ENCODE measurements around the gene CRELD1.

The CRELD1 gene

DNA sequence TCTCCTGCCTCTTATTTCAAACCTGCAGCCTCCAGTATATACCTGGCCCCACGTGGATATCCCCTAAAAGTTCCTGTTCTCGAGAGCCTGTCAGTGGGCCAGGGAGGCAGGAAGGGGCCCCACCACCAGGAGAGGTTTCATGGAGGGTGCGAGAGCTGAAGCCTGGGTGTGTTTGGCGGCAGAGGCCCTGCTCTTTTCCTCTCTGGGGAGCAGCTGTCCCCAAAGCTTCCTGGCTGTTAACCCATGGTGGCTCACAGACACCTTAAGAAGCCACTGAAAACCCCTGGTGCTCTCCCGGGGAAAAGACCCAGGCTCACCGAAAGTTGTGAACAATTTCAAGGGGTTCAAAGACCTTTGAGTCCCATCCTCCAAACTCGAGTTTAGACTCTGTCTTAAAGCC, 17.5 kb downstream of the CRELD1 start:
- H3K4me1 ChIP-seq (ENCODE audit: low read length): peaks cover 12% of the 10 kb centered on the region
- H2AFZ ChIP-seq (ENCODE audit: low read depth, low read length): no peak overlapping the region
- H3K36me3 ChIP-seq (replicated peaks; ENCODE audit: low read depth, low read length): peaks cover 6% of the 10 kb centered on the region
- peak overlapping the region; percentile 87 for H3K4me3 ChIP-seq (ENCODE audit: low read length)
- peak overlapping the region; percentile 90 for H3K4me2 ChIP-seq (ENCODE audit: low read length)
- peak overlapping the region; percentile 44 for H3K27ac ChIP-seq (ENCODE audit: low read length)
- no peaks in the 10 kb centered on the region for H3K9me3 ChIP-seq (ENCODE audit: insufficient read depth, low read length)
- H3K27me3 ChIP-seq (ENCODE audit: low read depth, low read length): no peaks in the 10 kb centered on the region
- no peaks in the 10 kb centered on the region for H3K79me2 ChIP-seq (ENCODE audit: low read length)
- TF ChIP-seq EZH2phosphoT487 (IDR thresholded peaks at IDR 0.05; ENCODE audit: low read depth): no peak
- TF ChIP-seq, protein P1, sequence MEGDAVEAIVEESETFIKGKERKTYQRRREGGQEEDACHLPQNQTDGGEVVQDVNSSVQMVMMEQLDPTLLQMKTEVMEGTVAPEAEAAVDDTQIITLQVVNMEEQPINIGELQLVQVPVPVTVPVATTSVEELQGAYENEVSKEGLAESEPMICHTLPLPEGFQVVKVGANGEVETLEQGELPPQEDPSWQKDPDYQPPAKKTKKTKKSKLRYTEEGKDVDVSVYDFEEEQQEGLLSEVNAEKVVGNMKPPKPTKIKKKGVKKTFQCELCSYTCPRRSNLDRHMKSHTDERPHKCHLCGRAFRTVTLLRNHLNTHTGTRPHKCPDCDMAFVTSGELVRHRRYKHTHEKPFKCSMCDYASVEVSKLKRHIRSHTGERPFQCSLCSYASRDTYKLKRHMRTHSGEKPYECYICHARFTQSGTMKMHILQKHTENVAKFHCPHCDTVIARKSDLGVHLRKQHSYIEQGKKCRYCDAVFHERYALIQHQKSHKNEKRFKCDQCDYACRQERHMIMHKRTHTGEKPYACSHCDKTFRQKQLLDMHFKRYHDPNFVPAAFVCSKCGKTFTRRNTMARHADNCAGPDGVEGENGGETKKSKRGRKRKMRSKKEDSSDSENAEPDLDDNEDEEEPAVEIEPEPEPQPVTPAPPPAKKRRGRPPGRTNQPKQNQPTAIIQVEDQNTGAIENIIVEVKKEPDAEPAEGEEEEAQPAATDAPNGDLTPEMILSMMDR (IDR thresholded peaks at IDR 0.05; ENCODE audit: low read depth, low read length): no peak
- H3K9ac ChIP-seq (ENCODE audit: low read length): peak overlapping the region; percentile 62; the same call in 1 of the 2 replicates
- no peaks in the 10 kb centered on the region for H4K20me1 ChIP-seq (ENCODE audit: insufficient read depth, low read length)

DNA sequence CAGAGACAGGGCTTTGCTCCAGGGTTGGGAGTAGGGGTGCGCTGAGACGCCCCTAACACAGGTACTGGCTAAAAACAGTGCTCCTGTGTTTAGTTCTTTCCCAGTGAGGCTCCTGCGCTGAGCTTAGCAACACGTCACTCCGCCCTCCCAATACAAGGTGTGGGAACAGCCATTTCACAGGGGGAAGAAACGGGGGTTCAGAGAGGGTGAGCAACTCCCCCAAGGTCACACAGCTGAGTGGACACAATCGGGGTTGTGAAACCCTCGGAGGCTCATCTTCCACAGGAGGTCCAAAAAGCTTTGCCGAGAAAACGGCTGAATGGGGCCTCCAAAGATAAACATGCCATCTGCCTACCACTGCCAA, 17.9 kb downstream of the CRELD1 start:
- H2AFZ ChIP-seq (ENCODE audit: low read depth, low read length): peak overlapping the region; percentile 61; the same call in 1 of the 2 replicates

DNA sequence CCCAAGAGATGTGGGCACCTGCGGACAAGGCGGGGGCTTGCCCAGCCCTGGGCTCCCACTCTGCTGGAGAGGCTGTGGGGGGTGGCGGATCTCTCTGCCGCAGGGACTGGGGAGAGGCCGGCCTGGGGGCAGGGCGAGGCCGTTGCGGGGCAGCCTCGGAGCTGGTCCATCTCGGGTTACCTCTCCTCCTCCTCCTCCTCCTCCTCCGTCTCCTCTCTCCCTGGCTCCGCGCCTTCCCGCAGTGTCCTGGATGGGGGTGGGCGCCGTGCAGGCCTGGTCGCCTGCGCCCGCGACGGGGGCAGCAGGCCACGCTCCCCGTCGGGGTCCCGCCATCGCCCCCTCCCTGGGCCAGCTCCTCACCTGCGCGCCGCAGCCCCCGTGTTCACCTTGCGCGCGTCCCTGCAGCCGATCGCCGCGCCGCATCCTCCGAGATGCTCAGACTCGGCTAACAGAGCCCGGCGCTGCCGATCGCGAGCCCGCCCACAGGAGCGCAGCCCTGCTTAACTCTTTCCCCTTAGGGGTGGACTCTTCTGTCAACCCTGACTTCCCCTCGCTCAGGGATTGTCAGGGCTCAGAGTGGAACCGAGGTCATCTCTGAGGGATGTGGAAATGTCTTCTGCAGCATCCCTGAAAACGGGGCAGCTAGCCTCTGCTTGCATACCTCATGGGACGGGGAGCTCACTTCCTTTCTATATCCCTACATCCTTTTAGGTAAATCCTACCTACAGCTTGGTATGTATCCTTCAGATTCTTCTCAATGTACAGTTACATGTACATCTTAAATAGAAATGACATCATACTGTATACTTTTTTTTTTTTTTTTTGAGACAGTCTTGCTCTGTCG, 18.6 kb downstream of the CRELD1 start, which contains the start of gene PRRT3:
PRRT3 (minus strand) TSS at position 447 of the 844 bp plus-strand sequence. CDS start 2,293 bp downstream, outside the sequence.
- Histone ChIP-seq H3K36me3 (replicated peaks; ENCODE audit: low read depth, low read length) (peaks cover 3% of the 10 kb centered on the region), H3K4me2 (ENCODE audit: low read length) (peak within 1 kb of the TSS; percentile 90), H2AFZ (ENCODE audit: low read depth, low read length) (peak within 1 kb of the TSS; percentile 61; the same call in 1 of the 2 replicates)

More for the DNA sequence above, 17.9 kb downstream of the CRELD1 start:
- H3K9ac ChIP-seq (ENCODE audit: low read length): peak overlapping the region; percentile 62
- TF ChIP-seq, protein P1 (IDR thresholded peaks at IDR 0.05; ENCODE audit: low read depth, low read length): no peak
- TF ChIP-seq EZH2phosphoT487 (IDR thresholded peaks at IDR 0.05; ENCODE audit: low read depth): no peak
- no peaks in the 10 kb centered on the region for H3K79me2 ChIP-seq (ENCODE audit: low read length)
- H3K9me3 ChIP-seq (ENCODE audit: insufficient read depth, low read length): no peaks in the 10 kb centered on the region
- H3K4me3 ChIP-seq (ENCODE audit: low read length): peak overlapping the region; percentile 87
- H4K20me1 ChIP-seq (ENCODE audit: insufficient read depth, low read length): no peaks in the 10 kb centered on the region
- H3K27me3 ChIP-seq (ENCODE audit: low read depth, low read length): no peaks in the 10 kb centered on the region
- peak overlapping the region; percentile 44 for H3K27ac ChIP-seq (ENCODE audit: low read length)
- peaks cover 6% of the 10 kb centered on the region for H3K36me3 ChIP-seq (replicated peaks; ENCODE audit: low read depth, low read length)
- H3K4me2 ChIP-seq (ENCODE audit: low read length): peak overlapping the region; percentile 90
- H3K4me1 ChIP-seq (ENCODE audit: low read length): peaks cover 12% of the 10 kb centered on the region

DNA sequence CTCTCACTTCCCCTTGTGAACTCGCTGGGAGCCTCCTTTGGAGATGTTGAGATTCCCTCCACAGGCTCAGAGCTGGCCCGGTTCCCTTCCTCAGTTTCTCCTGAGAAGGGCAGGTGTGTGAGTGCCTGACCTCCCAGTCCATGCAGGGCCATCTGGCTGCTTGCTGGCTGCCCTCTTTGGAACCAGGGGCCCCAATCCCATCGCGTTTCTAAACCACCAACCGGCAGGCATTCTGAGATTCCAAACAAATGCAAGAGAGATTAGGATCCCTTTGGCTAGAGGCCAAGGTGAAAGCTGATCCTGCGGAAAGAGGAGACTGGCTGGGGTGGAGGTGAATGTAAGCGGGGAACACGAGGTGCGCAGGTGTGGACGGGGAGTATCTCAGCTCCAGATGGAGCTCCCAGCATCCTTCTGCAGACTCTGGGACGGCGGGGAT, 21.5 kb downstream of the CRELD1 start:
- no peak overlapping the region for H3K9ac ChIP-seq (ENCODE audit: low read length)
- H3K4me1 ChIP-seq (ENCODE audit: low read length): peaks cover 12% of the 10 kb centered on the region
- no peak overlapping the region for H3K4me2 ChIP-seq (ENCODE audit: low read length)
- H3K9me3 ChIP-seq (ENCODE audit: insufficient read depth, low read length): no peaks in the 10 kb centered on the region
- H3K27me3 ChIP-seq (ENCODE audit: low read depth, low read length): no peaks in the 10 kb centered on the region
- H3K36me3 ChIP-seq (replicated peaks; ENCODE audit: low read depth, low read length): no peaks in the 10 kb centered on the region
- no peak overlapping the region for H3K4me3 ChIP-seq (ENCODE audit: low read length)
- no peak overlapping the region for H2AFZ ChIP-seq (ENCODE audit: low read depth, low read length)
- TF ChIP-seq EZH2phosphoT487 (IDR thresholded peaks at IDR 0.05; ENCODE audit: low read depth): no peak
- TF ChIP-seq, protein P1 (IDR thresholded peaks at IDR 0.05; ENCODE audit: low read depth, low read length): no peak
- H3K27ac ChIP-seq (ENCODE audit: low read length): no peak overlapping the region
- H3K79me2 ChIP-seq (ENCODE audit: low read length): no peaks in the 10 kb centered on the region
- H4K20me1 ChIP-seq (ENCODE audit: insufficient read depth, low read length): no peaks in the 10 kb centered on the region

More for the DNA sequence above, 18.6 kb downstream of the CRELD1 start, which contains the start of gene PRRT3:
- peak within 1 kb of the TSS; percentile 87 for H3K4me3 ChIP-seq (ENCODE audit: low read length)
- H3K27ac ChIP-seq (ENCODE audit: low read length): peak within 1 kb of the TSS; percentile 44
- H4K20me1 ChIP-seq (ENCODE audit: insufficient read depth, low read length): no peaks in the 10 kb centered on the region
- H3K79me2 ChIP-seq (ENCODE audit: low read length): no peaks in the 10 kb centered on the region
- H3K4me1 ChIP-seq (ENCODE audit: low read length): peaks cover 12% of the 10 kb centered on the region
- peak within 1 kb of the TSS; percentile 62 for H3K9ac ChIP-seq (ENCODE audit: low read length)
- H3K9me3 ChIP-seq (ENCODE audit: insufficient read depth, low read length): no peaks in the 10 kb centered on the region
- TF ChIP-seq, protein P1 (IDR thresholded peaks at IDR 0.05; ENCODE audit: low read depth, low read length): no peak
- no peak for TF ChIP-seq EZH2phosphoT487 (IDR thresholded peaks at IDR 0.05; ENCODE audit: low read depth)
- no peaks in the 10 kb centered on the region for H3K27me3 ChIP-seq (ENCODE audit: low read depth, low read length)

Data from OCI-LY3 (cell line).